ENCODE results near the gene HYAL3.

DNA sequence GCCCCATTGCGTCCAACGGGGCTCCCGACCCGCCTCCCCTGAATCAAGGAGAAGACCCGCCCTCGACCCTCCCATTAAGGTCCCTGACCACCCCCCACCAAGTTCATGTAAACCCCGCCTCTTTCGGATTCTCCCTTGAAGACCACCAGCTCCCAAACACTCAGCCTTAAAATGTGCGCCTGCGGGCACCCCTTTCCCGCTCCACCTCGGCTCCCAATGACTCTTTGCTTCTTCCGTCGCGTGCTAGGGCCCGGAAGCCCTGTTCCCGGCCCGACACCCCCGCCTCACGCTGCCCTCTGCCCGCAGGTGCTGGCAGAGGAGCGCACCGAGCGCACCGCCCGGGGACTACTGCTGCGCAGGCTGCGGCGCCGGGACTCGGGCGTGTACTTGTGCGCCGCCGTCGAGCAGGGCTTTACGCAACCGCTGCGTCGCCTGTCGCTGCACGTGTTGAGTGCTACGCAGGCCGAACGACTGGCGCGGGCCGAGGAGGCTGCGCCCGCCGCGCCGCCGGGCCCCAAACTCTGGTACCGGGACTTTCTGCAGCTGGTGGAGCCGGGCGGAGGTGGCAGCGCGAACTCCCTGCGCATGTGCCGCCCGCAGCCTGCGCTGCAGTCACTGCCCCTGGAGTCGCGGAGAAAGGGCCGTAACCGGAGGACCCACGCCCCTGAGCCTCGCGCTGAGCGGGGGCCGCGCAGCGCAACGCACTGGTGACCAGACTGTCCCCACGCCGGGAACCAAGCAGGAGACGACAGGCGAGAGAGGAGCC lies 23.0 kb downstream of the HYAL3 start:
- TF ChIP-seq POLR2A (IDR thresholded peaks at IDR 0.05; ENCODE audit: low read length) (no peak), GATA1 (IDR thresholded peaks at IDR 0.05; ENCODE audit: low read depth, low read length) (no peak)

Measured in erythroblast (primary cell).